HG03108 (cell line): ENCODE data around the gene VPS18.
A peak's percentile ranks its signal among the peaks of the same experiment; 100 is the strongest.

Experiments
- ATAC-seq: cut with Tn5 transposase; IDR thresholded peaks from one replicate; pipeline ENCODE4 v1.9.1; 2021; ENCODE audit warnings: moderate library complexity; ENCODE audit not compliant: unreplicated experiment

Gene VPS18

DNA sequence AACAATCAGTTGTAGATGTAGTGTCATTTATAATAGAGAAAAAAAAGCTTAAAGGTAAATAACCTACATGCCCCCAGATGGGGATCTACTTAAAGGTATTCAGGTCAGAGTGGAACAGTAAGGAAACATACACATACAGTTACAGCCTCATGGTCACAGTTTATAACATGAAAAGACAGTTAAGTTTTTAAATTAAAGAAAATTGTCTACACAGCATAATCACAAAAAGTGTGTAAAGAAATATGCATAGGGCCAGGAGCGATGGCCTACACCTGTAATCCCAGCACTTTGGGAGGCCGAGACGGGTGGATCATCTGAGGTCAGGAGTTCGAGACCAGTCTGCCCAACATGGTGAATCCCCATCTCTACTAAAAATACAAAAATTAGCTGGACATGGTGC is 27.1 kb upstream of the VPS18 start:
- ATAC-seq: no peak

DNA sequence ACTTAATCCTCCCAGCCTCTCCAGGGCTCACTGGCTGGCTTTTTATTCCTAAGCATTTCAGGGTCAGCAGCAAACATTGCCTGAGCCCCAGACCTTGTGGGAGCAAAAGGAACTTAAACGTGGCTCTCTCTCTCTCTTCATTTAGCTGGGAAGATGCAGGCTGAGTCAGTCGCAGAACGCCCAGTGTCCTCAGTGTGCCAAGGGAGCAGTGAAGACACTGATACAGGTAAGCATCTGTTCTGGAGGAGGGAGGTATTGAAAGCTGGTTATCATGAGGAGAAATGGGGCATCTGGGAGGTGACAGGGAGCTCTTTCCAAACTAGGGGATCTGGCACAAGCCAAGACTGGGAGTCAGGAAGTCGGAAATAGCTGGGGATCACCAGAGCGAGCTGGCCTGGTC is 24.6 kb upstream of the VPS18 start:
- ATAC-seq: no peak

DNA sequence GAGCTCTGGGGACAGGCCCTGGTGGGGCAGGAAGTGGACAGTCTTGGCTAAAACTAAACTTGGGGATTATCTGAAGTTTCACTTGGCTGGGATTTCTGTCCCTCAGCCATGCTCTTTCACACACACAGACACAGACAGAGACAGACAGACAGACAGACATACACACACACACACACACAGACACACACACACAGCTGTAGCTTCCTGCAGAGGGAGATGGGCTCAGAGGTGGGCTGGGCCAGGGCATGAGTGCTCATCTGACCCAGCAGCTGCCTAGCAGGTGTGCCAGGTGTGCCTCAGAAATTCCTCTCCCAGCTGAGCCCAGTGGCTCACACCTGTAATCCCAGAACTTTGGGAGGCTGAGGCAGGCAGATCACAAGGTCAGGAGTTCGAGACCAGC is 23.5 kb upstream of the VPS18 start:
- no peak for ATAC-seq

DNA sequence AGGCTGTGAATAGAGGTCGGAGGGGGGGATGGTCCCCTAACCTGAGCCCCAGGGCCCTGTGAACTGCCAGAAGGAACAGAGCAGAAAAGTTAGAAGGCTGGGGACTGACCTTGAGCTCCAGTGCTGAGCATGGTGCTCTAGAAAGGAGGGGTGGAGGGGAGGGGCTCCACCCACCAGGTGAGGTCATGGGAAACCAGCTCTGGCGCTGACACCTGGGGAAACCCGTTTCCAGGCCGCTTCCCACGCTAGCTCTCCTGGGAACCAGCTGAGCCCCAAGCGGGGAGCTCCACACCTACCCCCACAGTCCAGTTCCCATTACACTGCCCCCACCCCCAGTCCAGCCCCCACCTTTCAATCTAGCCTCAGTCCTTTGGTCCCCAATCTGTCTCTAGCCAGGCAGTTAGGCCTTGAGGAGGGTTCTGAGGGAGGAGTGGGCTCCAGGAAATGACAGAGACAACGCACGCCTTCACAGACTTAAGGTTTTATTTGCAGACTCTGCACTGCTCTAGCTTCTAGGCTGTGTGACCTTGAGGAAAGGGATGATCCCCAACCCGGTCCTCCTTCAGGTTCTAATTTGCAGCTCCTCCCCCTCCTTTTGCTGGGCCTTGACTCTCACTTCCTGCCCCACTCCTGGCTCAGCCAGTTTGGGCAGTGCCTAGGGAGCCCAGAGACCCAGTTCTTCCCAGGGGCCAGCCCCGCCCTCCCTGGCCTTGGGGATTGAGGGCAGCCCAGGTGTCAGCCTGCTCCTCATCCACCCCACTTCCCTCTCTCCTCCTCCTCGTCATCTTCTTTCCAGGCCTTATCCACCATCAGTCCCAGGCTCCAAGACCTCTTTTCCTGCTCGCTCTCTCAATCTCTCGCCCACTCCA is 22.3 kb upstream of the VPS18 start:
- no peak for ATAC-seq

DNA sequence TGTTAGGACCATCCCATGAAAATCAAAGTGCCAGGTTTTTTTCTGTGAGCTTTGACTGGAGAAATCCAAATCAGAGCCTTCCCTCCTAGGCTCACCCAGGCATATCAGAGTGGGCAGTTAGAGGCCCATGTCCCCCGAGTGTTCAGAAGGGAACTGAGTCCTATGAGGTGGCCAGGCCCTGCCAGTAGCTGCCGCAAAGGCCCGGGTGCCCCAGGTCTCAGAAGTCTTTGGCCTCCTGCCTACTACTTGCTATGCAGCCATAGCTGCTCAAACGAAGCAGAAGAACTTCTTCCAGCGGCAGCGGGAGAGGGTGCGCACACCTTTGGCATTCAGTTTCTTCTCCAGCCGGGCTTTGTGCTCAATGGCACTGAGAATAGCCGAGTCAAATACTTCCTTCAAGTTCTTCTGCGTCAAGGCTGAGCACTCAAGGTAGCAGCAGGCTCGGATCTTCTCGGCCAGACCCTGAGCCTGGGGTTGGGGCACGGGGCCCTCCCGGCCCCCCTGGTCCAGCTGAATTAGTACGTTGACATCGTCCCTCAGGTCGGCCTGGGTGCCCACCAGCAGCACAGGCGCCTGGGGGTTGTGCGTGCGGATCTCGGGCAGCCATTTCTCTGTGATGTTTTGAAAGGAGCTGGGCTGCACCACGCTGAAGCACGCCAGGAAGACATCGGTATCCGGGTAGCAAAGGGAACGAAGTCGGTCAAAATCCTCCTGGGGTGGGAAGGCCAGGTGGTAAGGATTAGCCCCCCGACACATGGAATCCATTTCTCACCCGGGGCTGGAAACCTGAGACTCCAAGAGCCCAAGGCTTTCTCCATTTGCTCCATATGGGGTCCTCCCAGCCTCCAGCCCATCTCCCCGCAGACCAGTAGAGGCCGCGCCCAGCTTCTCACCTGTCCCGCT is 21.2 kb upstream of the VPS18 start:
- no peak for ATAC-seq

DNA sequence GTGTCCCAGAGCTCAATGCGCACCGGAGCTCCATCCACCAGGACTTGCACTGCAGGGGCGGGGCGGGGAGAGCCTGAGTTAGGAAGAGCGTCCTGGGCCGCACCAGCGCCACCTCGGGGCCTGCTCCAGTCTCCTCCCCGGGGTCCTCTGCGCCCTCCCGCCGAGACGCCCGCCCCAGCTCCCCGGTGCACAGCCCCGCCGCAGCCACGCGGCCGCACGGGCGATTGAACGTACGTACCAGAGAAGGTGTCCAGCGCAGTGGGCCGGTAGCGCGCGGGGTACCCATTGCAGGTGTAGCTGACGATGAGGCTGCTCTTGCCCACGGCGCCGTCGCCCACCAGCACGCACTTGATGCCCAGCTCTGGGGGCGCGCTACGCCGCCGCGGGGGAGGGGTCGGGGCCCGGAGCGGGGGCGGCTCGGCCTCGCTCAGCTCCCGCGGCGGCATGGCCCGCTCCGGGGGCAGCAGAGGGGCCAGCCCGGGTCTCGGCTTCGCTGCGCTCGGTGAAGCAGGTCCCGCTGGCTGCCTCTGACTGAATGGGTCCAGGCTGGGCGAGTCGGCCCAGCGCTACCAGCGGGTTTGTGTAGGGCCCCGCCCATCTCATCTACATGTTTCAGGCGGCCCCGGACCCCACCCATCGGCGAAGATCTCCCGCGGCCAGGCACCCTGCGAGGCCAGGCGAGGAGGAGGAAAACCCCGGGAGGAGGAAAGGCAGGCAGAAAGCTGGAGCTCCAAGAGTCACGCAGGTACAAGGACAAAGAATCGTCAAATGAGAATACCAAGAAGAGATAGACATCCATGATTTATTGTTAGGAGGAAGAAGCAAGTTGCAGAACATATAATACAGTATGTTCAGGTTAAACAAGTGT is 20.3 kb upstream of the VPS18 start, which contains the start of gene RHOV:
Gene RHOV (minus strand): TSS at position 541 of the 868 bp plus-strand sequence. CDS start 95 bp downstream, at position 446.
- peak; percentile 54 for ATAC-seq

DNA sequence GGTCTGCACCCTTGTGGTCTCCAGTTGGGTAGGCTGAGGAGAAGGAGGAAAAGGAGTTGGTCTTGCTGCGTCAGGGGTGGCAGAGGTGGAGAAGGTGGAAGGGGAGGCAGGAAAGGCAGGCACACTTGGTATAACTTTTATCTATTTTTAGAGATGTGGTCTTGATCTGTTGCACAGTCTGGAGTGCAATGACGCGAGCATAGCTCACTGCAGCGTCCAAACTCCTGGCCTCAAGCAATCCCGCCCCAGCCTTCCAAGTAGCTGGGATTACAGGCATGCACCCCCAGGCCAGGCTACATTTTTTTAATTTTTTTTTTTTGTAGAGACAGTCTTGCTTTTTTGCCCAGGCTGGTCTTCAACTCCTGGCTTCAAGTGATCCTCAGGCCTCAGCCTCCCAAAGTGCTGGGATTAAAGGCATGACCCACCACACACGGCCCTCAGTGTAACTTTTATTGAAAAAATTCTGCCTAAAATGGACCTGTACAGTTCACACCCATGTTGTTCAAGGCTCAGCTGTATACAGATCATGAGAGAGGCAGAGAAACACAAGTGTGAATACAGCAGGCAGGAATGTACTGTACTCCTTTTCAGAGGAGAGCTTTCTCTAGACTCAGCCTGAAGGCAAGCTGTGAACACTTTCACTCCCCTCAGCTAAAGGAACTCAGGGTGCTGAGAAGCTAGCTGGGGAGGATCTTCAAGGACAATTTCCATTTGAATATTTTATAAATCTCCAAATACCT is 18.1 kb upstream of the VPS18 start:
- ATAC-seq: no peak

DNA sequence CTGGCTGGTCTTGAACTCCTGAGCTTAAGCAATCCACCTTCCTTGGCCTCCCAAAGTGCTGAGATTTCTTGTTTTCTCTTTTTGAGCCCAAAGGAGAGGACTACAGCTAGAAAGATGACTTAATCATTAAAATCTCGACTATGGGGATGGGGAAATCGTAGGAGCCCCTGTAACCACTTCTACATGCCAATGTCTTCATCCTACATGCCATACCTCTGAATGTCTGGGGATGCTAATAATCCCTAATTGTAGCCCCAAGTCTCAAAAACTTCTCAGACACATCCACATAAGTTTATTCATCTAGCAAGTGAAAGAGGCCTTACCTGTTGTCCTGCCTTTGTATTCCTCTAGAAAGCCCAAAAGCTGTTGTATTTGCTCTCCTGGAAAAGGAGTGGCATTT is 16.6 kb upstream of the VPS18 start:
- no peak for ATAC-seq

DNA sequence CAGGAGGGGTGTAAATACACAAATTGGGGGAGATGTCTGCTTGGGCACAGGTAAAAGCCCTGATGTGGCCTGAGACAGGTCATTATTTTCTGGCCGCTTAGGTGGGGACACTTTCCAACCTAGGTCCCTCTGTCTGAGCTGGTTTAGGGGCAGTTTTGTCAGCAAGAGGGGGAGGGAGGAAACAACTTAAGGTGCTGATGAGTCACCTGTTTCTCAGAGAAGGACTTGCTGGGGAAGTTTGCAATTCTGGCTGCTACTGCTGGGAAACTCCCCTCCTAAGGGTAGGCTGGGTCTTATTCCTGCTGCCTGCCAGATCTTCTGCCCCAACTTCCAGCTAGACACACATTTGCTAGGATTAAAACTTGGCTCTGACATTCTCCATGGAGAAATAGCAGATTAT is 15.5 kb upstream of the VPS18 start:
- peak; percentile 59 for ATAC-seq

DNA sequence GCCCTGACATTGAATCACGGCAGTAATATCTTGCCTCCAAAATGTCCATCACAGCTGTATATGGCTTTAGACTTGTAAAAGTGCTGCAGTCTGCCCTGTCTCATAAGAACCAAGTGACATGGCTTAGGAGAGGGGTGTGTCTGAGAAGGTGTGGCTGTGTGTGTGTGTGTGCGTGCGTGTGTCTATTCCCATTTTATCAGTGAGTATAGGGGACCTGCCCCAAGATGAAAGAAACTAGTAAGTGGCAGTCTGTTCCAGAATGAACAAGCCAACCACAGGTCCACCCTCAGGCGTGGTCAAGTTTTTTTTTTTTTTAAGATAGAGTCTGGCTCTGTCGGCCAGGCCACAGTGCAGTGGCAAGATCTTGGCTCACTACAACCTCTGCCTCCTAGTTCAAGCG is 14.6 kb upstream of the VPS18 start:
- no peak for ATAC-seq

DNA sequence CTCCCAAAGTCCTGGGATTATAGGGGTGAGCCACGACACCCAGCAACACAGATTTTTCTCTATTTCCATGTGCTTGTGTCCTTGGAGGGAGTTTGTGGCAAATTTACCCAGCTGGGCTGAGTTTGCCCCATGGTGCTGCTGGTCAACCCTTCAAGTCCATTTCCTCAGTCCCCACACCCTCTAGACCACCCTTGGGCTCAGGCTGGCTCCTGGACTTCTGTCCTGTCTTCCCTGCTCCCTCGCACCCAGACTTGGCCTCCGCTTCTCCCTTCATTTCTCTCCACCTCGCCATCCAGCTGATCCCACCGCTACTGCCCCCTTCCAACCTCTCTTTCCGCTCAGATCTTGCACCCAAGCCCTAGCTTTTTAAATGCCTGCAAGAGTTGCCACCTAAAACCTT is 12.9 kb upstream of the VPS18 start:
- no peak for ATAC-seq

DNA sequence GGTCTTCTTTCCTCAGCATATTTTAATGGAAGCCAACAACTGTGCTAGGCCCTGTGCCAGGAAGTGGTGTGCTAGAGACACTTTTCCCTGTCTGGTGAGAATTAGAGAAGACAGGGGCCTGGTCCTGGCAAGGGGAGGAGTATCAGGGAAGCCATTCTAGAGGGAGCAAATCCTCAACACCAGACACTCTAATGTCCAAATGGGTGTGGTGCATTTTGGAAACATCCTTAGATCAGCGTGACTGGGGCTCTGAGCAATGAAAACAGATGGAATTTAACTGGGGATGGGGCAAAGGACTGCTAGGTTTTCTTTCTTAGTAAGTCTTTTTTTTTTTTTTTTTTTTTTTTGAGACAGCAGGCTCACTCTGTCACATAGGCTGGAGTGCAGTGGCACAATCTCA is 7.7 kb upstream of the VPS18 start:
- no peak for ATAC-seq

DNA sequence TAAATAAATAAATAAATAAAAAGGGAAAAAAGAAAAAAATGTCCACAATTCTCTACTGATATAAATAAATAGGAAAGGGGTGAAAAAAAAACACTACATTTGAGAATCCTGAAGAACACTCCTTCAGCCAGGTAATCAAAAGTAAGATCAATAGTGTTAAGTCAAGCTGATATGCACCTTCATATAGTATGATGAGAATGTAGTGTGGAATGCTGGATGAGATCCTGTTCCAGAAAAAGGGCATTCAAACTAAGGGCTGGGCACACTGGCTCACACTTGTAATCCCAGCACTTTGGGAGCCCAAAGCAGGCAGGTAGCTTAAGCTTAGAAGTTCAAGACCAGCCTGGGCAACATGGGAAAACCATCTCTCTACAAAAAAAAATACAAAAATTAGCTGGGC is 5.1 kb upstream of the VPS18 start:
- ATAC-seq: no peak

DNA sequence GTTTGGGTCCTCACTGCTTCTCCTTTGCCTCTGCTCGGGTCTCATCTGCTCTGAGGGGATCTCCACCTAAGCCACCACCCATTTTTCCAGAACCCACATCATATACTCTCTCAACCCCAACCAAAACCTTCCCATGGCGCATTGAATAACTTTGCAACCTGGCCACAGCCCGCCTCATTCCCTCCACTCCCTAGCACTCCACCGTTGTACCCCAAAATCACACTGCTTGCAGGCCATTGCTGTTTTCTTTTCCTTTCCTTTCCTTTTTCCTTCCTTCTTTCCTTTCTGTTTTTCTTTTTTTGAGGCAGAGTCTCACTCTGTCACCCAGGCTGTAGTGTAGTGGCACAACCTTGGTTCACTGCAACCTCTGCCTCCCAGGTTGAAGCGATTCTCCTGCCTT is 3.1 kb upstream of the VPS18 start:
- ATAC-seq: no peak

DNA sequence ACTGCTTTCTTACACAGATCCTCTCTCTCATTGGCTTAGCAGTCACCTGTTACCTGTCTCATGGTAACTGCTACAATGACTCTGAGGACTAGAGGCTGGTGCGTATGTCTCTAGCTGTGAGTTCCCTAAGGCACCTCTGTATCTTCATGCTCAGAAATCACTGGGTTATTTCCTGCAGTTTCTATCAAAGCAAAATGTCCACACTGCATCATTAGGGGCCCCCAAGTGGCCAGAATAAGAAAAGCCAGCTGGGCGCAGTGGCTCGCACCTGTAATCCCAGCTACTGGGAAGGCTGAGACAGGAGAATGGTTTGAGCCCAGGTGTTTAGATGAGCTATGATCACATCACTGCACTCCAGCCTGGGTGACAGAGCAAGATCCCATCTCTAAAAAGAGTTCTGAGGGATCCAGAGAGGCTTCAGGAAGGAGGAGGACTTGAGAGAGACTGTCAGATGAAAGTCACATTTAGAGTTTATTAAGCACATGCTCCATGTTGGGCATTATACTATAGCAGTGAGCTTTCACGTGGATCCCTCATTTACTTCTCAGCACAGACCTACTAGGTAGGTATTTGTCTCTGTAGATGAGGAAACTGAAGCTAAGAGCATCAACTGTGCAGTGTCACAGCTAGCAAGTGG is 2.3 kb upstream of the VPS18 start:
- ATAC-seq: no peak

DNA sequence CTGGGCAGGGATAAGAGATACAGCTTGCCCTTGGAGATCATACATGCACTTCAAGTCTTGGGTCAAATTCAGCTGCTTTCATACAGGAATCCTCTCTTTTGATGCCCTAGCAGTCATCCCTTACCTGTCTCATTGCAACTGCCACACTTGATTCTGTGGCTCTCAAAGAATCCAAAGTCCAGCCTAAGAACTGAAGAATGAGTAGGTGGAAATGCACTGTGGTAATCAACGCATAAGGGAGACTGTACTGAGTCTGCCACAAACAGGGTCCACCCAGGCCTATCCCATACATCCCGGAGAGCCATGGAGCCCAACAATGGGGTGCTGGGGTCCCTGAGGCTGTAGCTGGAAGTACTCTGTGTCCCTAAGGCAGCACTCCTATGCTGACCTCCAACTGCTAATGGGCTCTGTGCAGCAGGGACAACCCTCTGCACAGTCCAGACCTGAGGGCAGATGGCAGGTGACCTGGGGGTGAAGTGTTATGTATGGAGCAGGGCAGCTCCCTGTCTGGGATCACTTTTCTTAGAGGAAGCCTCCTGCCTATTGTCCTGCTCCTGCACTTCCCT is 1.7 kb upstream of the VPS18 start:
- ATAC-seq: no peak

DNA sequence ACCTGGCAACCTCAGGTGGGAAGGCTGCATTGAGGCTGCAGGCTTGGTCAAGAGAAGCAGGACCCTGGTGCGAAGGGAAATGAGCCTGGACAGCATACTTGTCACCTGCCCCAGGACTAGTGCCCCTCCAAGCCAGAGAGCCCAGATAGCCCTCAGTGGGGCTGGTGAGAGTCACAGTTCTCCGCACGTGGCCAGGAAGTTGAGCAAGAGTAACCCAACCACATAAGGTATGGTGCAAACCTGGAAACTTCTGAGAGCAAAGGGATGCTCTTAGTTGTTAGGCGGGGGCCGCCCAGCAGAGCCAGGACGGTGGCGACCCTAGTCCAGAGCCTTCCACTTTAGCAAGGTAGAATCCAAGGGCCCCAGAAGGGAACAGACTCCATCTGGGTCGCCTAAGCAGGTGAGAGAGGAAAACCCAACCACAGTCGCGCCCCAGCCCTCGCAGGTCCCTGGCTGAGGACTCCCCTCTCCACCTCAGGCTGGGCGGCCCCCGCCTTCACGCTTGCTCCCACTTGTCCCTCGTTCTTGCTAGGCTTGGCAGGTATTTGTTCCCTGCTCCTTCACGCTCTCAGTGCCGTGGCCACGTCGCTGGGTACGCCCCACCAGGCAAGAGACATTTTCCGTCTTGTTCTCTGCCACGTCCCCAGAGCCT is 1.1 kb upstream of the VPS18 start:
- ATAC-seq: no peak

DNA sequence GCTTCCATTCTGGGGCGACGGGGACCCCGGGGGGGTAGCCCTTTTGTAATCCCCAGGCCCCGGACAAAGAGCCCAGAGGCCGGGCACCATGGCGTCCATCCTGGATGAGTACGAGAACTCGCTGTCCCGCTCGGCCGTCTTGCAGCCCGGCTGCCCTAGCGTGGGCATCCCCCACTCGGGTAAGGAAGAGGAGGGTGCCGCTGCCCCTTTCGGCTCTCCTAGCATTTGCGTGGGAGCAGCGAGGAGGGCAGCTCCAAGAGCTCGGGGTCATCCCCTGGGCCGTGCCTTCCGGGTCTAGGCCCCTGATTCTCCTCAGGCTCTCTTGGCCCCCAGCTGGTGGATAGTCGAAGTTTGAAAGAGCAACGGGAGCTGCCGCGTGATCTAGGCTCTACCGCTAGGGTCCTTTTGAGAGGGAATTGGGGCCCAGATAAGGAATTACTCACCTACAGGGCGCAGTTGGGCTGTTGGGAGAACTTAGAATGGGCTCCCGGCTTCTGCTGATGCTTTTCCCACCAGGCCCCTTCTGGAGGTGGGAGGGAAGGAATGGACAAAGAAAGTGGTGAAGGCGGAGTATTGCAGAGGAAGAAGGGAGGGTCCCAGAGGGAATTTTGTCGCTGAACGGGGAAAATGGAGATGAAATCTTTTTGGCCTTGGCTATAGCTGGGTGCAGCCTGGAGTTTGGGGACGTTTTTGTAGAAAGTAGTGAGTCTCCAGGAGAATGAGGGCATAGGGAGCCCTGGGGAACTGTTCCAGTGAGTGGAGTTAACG is 615 bp downstream of the VPS18 start:
- ATAC-seq: no peak
